ENCODE measurements around the gene PIK3CD. TPM values are rescaled to one million over a fixed set of nuclear protein-coding genes. Genes with fewer than 3 reads are reported as not detected.

PIK3CD gene
- total and polyA plus RNA-seq, 2 donors (not counting 3 experiments of a cell fraction or from before 2014, with no cell fraction given) = 3.5 to 5.2 TPM

GRCh38 chr1:9737671-9738070 lies 86.1 kb downstream of the PIK3CD start:
- intact Hi-C loops (cut with micrococcal nuclease) = no loop called here
- Histone ChIP-seq H3K27ac (ENCODE audit: insufficient read depth, low read depth, low read length) (no peak overlapping the region), H3K27me3 (ENCODE audit: control insufficient read depth in 2 of 2, insufficient read depth in 2 of 2, low read length in 2 of 2) (no peaks in the 10 kb centered on the region), H3K79me2 (ENCODE audit: control insufficient read depth, insufficient read depth, low read length) (no peaks in the 10 kb centered on the region), H3K4me3 (replicated peaks in 1 of 3; ENCODE audit: insufficient read depth in 1 of 3, low read depth in 1 of 3, low read length in 3 of 3) (no peak overlapping the region), H3K9me3 (replicated peaks; ENCODE audit: control insufficient read depth, insufficient read depth, low read length) (no peaks in the 10 kb centered on the region), H2AFZ (ENCODE audit: low read depth, low read length) (no peak overlapping the region), H3K9ac (replicated peaks; ENCODE audit: extremely low read depth, insufficient read depth, low read length) (no peak overlapping the region), H4K20me1 (replicated peaks; ENCODE audit: control insufficient read depth, extremely low read depth, insufficient read depth, low read length) (no peaks in the 10 kb centered on the region), H3K9me1 (replicated peaks; ENCODE audit: control insufficient read depth, extremely low read depth, insufficient read depth, low read length) (no peaks in the 10 kb centered on the region), H3K4me2 (ENCODE audit: insufficient read depth, low read length) (no peak overlapping the region), H3K36me3 (ENCODE audit: control insufficient read depth in 2 of 2, extremely low read depth in 1 of 2, insufficient read depth in 2 of 2, low read length in 2 of 2) (peaks cover 7 to 46% of the 10 kb centered on the region in 2 experiments), H3K4me1 (ENCODE audit: control insufficient read depth, extremely low read depth, insufficient read depth, low read length) (no peaks in the 10 kb centered on the region)
- no peak for TF ChIP-seq GATA2 (IDR thresholded peaks at IDR 0.05; ENCODE audit: insufficient read depth, insufficient read length, low read depth, low read length)
- TF ChIP-seq, protein P1, sequence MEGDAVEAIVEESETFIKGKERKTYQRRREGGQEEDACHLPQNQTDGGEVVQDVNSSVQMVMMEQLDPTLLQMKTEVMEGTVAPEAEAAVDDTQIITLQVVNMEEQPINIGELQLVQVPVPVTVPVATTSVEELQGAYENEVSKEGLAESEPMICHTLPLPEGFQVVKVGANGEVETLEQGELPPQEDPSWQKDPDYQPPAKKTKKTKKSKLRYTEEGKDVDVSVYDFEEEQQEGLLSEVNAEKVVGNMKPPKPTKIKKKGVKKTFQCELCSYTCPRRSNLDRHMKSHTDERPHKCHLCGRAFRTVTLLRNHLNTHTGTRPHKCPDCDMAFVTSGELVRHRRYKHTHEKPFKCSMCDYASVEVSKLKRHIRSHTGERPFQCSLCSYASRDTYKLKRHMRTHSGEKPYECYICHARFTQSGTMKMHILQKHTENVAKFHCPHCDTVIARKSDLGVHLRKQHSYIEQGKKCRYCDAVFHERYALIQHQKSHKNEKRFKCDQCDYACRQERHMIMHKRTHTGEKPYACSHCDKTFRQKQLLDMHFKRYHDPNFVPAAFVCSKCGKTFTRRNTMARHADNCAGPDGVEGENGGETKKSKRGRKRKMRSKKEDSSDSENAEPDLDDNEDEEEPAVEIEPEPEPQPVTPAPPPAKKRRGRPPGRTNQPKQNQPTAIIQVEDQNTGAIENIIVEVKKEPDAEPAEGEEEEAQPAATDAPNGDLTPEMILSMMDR (IDR thresholded peaks at IDR 0.05; ENCODE audit: extremely low read depth in 1 of 2, insufficient read depth in 1 of 2, low read depth in 1 of 2, low read length in 2 of 2) = no peak
- TF ChIP-seq POLR2A (IDR thresholded peaks at IDR 0.05; ENCODE audit: low read depth, low read length) = no peak
- no peak for TF ChIP-seq MYC (IDR thresholded peaks at IDR 0.05; ENCODE audit: low read depth, low read length)
- TF ChIP-seq EZH2 (IDR thresholded peaks at IDR 0.05; ENCODE audit: borderline replicate concordance, low read depth, low read length, severe bottlenecking) = no peak
- no peak for TF ChIP-seq FOS (IDR thresholded peaks at IDR 0.05; ENCODE audit: borderline replicate concordance, insufficient read depth, low read length)
- no peak for TF ChIP-seq JUN (IDR thresholded peaks at IDR 0.05; ENCODE audit: borderline replicate concordance, insufficient read depth, insufficient read length, low read depth)
- TF ChIP-seq POLR2AphosphoS5 (IDR thresholded peaks at IDR 0.05; ENCODE audit: insufficient read depth, low read depth, low read length) = no peak
- BruUV-seq (replicated peaks) = no TSS peak
- ChIA-PET CTCF (no interaction called here), POLR2A (no interaction called here)
- no peak for FAIRE-seq
- no peak for DNase-seq (ENCODE audit: low read depth, low spot score)
- dilution Hi-C loops (cut with MboI; ENCODE audit: extremely low pct_ligation_motif_present, low sequenced_read_pairs) = no loop called here
